ENCODE measurements around the gene PFKFB4.

- TF ChIP-seq CTCF (IDR thresholded peaks at IDR 0.05): no peak
- TF ChIP-seq EZH2 (IDR thresholded peaks at IDR 0.05; ENCODE audit: borderline replicate concordance, insufficient read depth, low read depth, low read length, poor library complexity, severe bottlenecking): no peak
These were observed 19.8 kb downstream of the PFKFB4 start for GRCh38 chr3:48536785-48537184.

Data from B cell (primary cell).